Left lung (tissue), 10 donors: ENCODE data around the gene TRIM50. TPM values are rescaled to one million over a fixed set of nuclear protein-coding genes. Genes with fewer than 3 reads are reported as not detected.
"Not testable (repeated sequence)": the region's sequence is repeated elsewhere in the genome, so short reads cannot be mapped to it uniquely, and the experiment has no call there.

ENCODE experiments used
- ATAC-seq: fragments of 200-7000 bp; cut with Tn5 transposase; one replicate; pipeline ENCODE4 v1.9.1; 2020; ENCODE audit warnings: moderate library complexity
- DNase-seq, 4 donors: peaks; one replicate each; pipeline ENCODE4 v3.0.0-alpha.2; 2013 to 2020
- H3K27ac ChIP-seq, 2 donors: fragments of 200-600 bp; sonication (generic) in 1 of 2; one replicate each; pipeline versions ENCODE4 v1.5.0 to v1.8.0; 2020 to 2021
- H3K27me3 ChIP-seq, 2 donors: fragments of 200-600 bp; sonication (generic) in 1 of 2; one replicate each; pipeline versions ENCODE4 v1.5.0 to v1.8.0; 2020 to 2021
- H3K36me3 ChIP-seq, 2 donors: fragments of 200-600 bp; sonication (generic) in 1 of 2; one replicate each; pipeline versions ENCODE4 v1.5.0 to v1.8.0; 2020 to 2021
- H3K4me1 ChIP-seq, 2 donors: fragments of 200-600 bp; one replicate each; pipeline ENCODE4 v1.8.0; 2021
- H3K4me3 ChIP-seq, 2 donors: fragments of 200-600 bp; sonication (generic) in 1 of 2; one replicate each; pipeline versions ENCODE4 v1.5.0 to v1.8.0; 2020 to 2021; ENCODE audit warnings: mild to moderate bottlenecking in 1 of 2
- H3K9me3 ChIP-seq, 2 donors: fragments of 200-600 bp; sonication (generic) in 1 of 2; one replicate each; pipeline versions ENCODE4 v1.5.0 to v1.8.0; 2020 to 2021
- intact Hi-C, 2 donors: fragments of 100-400 bp; cut with DNase I; formaldehyde crosslinking; loops; one replicate each; pipeline versions ENCODE4 v1.11.2 to v1.14.2; 2022
- polyA plus RNA-seq, 6 donors: library from polyadenylated mRNA; unstranded; fragments of 120-200 nt; gene quantifications; one replicate each; pipeline ENCODE4 v1.2.1, GENCODE V29; 2013; ENCODE audit not compliant: insufficient read length in 6 of 6
- total RNA-seq, 2 donors: library from RNA; stranded (reverse); fragmentation: NEBNext Ultra II Directional; extraction: Animal tissue kit (Norgen Biotek cat#: 25700); gene quantifications; one replicate each; pipeline ENCODE4 v1.2.1, GENCODE V29; 2021
- TF ChIP-seq, protein P1 (sequence below), 2 donors: fragments of 200-600 bp; sonication (generic) in 1 of 2; IDR thresholded peaks; one replicate each; pipeline versions ENCODE4 v1.5.0 to v1.8.0; 2021; ENCODE audit warnings: antibody characterized with exemption in 2 of 2
- donor health status: DM: no; HTN: yes; CAD: no.
- donor health status: DM: no; HTN: no; CAD: no.

The TRIM50 gene
- total and polyA plus RNA-seq, 8 donors, result 0.20 to 0.38 (median 0.28) TPM; not detected in 1

DNA sequence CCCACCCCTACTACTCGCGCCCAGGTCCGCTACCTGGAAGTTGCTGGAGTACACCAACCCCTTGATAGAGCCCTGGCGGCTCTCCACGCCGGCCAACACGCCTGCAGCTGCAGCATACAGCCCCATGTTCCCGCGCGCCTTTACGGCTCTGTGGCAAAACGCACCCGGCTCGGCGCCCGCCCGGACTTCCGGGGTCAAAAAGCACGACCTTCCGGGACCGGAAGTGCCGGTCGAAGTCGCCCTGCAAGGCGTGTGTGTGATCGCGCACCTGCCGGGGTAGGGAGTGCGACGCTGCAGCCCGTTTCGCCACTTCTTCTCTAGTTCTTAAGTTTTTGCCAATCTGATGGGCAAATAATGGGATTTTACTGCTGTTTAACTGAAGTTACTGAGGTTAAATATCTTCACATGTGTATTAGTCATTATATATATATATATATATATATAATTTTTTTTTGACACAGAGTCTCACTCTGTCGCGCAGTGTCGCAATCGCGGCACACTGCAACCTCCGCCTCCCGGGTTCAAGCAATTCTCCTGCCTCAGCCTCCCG lies 19.1 kb downstream of the TRIM50 start, which contains the start of gene NSUN5:
TSS of gene NSUN5 (minus strand) at position 162 of the 550 bp plus-strand sequence. CDS start at position 126, 36 bp downstream.
- intact Hi-C loops, result no loop called here
- ATAC-seq (peak; percentile 97), DNase-seq (peak; percentile 67 to 97 (median 84))
- H3K27ac ChIP-seq, result peak within 1 kb of the TSS in 1 of 2 donors; percentile 82
- H3K9me3 ChIP-seq, result no peaks in the 10 kb centered on the region
- H3K27me3 ChIP-seq, result no peaks in the 10 kb centered on the region
- peaks cover 0 to 34% of the 10 kb centered on the region in 2 donors for H3K36me3 ChIP-seq
- TF ChIP-seq, protein P1, sequence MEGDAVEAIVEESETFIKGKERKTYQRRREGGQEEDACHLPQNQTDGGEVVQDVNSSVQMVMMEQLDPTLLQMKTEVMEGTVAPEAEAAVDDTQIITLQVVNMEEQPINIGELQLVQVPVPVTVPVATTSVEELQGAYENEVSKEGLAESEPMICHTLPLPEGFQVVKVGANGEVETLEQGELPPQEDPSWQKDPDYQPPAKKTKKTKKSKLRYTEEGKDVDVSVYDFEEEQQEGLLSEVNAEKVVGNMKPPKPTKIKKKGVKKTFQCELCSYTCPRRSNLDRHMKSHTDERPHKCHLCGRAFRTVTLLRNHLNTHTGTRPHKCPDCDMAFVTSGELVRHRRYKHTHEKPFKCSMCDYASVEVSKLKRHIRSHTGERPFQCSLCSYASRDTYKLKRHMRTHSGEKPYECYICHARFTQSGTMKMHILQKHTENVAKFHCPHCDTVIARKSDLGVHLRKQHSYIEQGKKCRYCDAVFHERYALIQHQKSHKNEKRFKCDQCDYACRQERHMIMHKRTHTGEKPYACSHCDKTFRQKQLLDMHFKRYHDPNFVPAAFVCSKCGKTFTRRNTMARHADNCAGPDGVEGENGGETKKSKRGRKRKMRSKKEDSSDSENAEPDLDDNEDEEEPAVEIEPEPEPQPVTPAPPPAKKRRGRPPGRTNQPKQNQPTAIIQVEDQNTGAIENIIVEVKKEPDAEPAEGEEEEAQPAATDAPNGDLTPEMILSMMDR (IDR thresholded peaks at IDR 0.05), result no peak
- H3K4me1 ChIP-seq, result peaks cover 0 to 29% of the 10 kb centered on the region in 2 donors
- H3K4me3 ChIP-seq, result peak within 1 kb of the TSS; percentile 56 to 85

DNA sequence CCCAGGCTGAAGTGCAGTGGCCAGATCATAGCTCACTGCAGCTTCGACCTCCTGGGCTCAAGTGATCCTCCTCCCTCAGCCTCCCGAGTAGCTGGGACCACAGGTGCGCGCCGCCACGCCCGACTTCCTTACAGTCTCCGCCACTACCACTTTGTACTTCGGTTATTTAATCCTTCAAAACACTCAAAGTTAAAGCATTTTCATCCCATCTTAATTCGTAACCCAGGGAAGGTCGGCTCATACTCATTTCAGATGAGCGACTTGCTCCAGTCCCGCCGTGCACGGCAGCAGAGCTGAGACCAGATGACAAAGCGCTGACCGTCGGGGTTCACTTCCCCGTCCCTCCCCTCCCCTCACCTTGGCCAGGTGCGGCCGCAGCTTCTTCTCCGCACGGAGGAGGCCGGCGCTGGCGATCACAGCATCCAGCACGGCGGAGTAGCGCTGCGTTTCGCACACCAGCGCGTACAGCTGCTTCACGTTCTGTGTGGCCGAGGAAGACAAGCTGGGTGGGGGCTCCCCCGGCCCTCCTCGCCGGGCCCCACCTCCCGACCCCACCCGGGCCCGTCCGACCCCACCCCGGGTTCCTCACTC lies 19.7 kb downstream of the TRIM50 start:
- Histone ChIP-seq H3K36me3 (peaks cover 0 to 40% of the 10 kb centered on the region in 2 donors), H3K27ac (peak overlapping the region in 1 of 2 donors; percentile 82), H3K4me3 (peak overlapping the region; percentile 56 to 85), H3K9me3 (no peaks in the 10 kb centered on the region), H3K27me3 (no peaks in the 10 kb centered on the region), H3K4me1 (peaks cover 0 to 29% of the 10 kb centered on the region in 2 donors)
- ATAC-seq (peak; percentile 62), DNase-seq (peak in 1 of 4 donors; percentile 83)
- intact Hi-C loops, result no loop called here
- TF ChIP-seq, protein P1 (IDR thresholded peaks at IDR 0.05), result no peak

DNA sequence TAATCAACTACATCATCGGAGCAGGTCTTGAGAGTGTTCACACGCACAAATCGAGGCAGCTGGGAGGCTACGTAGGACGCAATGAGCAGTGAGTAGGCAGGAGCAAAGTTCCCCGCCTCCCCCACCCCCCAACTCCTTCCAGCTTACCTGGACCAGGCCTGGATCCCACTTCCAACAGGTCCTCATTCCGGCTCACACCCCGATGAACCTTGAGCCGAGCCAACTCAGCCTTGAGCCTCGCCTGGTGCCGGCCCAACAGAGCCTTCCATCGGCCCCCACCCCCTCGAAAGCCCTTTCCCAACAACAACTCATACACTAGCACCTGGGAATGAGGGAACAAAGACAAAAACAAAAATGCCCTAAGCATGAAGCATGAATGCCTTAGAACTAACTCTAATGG lies 20.4 kb downstream of the TRIM50 start:
- no peaks in the 10 kb centered on the region for H3K9me3 ChIP-seq
- DNase-seq (no peak), ATAC-seq (no peak)
- H3K4me1 ChIP-seq, result peaks cover 0 to 29% of the 10 kb centered on the region in 2 donors
- intact Hi-C loops, result no loop called here
- no peaks in the 10 kb centered on the region for H3K27me3 ChIP-seq
- H3K36me3 ChIP-seq, result peaks cover 0 to 46% of the 10 kb centered on the region in 2 donors
- H3K27ac ChIP-seq, result no peak overlapping the region
- TF ChIP-seq, protein P1 (IDR thresholded peaks at IDR 0.05), result no peak
- H3K4me3 ChIP-seq, result peak overlapping the region in 1 of 2 donors; percentile 85

DNA sequence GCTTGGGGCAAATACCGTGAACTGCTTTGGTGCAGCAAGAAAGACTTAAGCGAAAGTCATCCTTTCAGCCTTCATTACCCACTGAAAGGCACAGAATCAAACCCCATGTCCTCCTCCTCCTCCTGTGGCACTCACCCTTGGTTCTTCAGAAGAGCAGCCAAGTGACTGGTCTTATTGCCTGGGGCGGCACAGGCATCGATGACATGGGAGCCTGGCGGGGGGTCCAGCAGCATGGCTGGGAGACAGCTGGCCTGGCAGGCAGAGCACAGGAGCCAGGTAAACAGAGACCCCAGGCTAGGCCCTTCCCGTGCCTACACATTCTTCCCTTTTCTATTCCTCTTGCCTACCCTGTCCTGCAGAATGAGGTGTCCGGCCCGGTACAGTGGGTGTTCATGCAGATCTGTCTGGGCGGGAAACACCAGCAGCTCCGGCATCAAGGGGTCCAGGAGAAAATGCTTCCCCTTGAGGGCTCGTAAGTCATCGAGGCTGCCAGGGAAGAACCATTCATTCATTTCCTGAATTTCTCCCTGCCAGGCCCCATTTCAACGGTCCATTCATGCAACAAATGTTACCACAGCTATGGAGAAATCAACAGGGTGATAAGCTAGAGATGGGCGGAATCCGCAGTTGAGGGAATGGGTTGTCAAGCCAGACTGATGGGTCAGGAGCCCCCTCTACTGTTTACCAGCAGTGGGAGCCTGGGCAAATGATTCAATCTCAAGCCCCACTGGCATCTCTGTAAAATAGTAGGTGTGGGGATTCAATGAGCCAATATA lies 23.1 kb downstream of the TRIM50 start:
- not testable (repeated sequence) for ATAC-seq

DNA sequence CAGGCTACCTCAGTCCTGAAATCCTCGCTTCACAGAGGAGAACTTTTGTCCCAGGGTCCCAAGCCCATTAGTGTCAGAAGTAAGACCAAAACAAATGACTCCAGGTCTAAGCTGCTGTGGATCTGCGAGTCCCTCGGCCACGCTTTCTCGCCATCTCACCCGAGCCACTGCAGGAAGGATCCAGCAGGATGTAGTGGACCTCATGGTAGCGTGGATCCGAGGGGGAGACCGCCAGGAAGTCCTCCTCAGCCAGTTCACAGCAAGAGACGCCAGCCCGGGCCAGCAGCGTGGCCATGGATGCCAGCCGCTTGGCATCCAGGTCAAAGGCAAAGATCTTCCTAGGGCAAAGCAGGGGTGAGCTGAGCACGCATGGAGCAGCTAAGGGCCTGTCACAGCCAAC lies 23.8 kb downstream of the TRIM50 start:
- Histone ChIP-seq H3K9me3 (no peaks in the 10 kb centered on the region), H3K4me1 (peaks cover 0 to 25% of the 10 kb centered on the region in 2 donors), H3K4me3 (no peak overlapping the region), H3K27ac (no peak overlapping the region), H3K36me3 (peaks cover 0 to 46% of the 10 kb centered on the region in 2 donors), H3K27me3 (no peaks in the 10 kb centered on the region)
- ATAC-seq (no peak), DNase-seq (no peak)
- TF ChIP-seq, protein P1 (IDR thresholded peaks at IDR 0.05), result no peak
- intact Hi-C loops, result no loop called here

More for the DNA sequence above, 23.1 kb downstream of the TRIM50 start:
- H3K9me3 ChIP-seq, H3K4me3 ChIP-seq, H3K27ac ChIP-seq, intact Hi-C loops, DNase-seq, H3K27me3 ChIP-seq: not testable (repeated sequence)
- peaks cover 0 to 29% of the 10 kb centered on the region in 2 donors for H3K4me1 ChIP-seq
- H3K36me3 ChIP-seq, result peaks cover 0 to 46% of the 10 kb centered on the region in 2 donors
